IMR-90 (cell line): ENCODE measurements around the gene ARHGEF37.

Source experiments
- CTCF ChIP-seq: conservative IDR thresholded peaks from 2 replicates; pipeline ENCODE4 v1.5.1; 2012; ENCODE audit warnings: mild to moderate bottlenecking, low read depth, low read length, improper control_type of control experiment
- POLR2A ChIP-seq: IDR thresholded peaks from 2 replicates; pipeline ENCODE4 v1.6.1; 2012; ENCODE audit warnings: mild to moderate bottlenecking, low read depth, low read length

GRCh38 chr5:149581931-149582768 is 852 bp downstream of the ARHGEF37 start:
- TF ChIP-seq CTCF (no peak), POLR2A (no peak)
